HG02610 (cell line): ENCODE data around the gene GDI1.

Experiments
- ATAC-seq: cut with Tn5 transposase; IDR thresholded peaks from one replicate; pipeline ENCODE4 v1.9.1; 2021; ENCODE audit warnings: mild to moderate bottlenecking, moderate library complexity; ENCODE audit not compliant: unreplicated experiment

The GDI1 gene

DNA sequence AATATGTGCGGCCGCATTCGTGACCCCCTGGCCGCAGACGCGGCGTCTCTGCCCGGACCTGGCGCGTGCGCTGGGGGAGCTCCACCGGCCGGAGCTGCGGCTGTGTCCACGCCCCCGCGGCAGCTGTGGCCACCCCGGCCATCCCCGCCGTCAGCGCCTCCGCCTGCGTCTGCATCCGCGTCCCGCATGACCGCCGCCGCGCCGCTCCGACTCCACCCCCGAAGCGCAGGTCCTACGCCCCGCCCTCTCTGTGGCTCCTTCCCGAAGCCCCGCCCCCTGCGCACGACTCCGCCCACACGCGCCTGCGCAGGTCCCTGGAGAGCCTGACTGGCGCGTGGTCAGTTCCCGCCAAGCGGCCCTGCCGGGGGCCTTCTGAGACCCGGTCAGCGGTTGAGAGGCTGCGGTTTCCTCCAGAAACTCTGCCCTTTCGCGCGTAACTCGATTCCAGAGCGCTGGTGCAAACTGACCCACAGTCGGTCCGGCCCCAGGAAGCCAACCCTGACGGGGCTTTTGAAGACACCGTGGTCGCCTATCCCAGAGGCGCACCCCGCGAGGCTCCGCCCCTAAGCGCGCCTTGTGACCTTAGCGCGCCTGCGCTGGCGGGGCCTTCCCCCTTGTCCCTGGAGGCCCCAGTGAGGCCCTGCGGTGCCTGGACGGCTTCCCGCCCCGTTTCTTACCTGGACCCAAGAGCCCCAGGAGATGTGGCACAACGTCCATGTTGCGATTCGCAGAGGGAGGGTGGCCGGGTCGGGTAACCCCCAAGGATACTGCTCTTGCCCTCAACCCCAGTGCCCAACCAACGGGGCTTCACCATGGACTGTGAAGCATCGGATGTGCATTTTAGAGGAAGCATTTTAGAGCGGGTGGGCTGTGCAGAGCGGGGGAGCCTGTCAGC, 42.0 kb downstream of the GDI1 start, which contains the start of gene LAGE3:
LAGE3 (minus strand) TSS at position 554 of the 895 bp plus-strand sequence; CDS start at position 188, 366 bp downstream.
- ATAC-seq = peak; percentile 79

- ATAC-seq = no peak
Measured at GRCh38 chrX:154481195-154481594, 44.2 kb downstream of the GDI1 start.

GRCh38 chrX:154481911-154482601, 45.1 kb downstream of the GDI1 start:
- ATAC-seq = no peak

DNA sequence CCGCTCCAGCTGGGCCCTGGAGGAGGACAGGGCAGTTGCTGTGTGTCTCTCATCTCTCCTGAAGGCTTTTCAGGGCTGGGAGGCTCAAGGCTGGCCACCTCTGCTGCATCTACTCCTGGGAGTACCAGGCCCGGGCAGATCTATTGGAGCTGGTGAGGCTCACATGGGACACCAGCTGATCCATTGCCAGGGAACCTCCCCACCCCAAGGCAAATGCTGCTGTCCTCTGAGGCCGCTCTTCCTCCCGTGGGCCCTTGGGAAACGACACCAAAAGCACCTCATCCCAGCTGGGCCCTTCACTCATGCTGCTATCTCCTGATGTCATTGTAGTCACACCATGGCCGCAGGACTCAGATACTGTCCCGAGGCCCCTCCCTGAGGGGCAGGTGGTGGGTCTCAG, 45.8 kb downstream of the GDI1 start:
- ATAC-seq = no peak

GRCh38 chrX:154483325-154483724, 46.4 kb downstream of the GDI1 start:
- no peak for ATAC-seq

GRCh38 chrX:154484255-154485149, 47.5 kb downstream of the GDI1 start:
- no peak for ATAC-seq

DNA sequence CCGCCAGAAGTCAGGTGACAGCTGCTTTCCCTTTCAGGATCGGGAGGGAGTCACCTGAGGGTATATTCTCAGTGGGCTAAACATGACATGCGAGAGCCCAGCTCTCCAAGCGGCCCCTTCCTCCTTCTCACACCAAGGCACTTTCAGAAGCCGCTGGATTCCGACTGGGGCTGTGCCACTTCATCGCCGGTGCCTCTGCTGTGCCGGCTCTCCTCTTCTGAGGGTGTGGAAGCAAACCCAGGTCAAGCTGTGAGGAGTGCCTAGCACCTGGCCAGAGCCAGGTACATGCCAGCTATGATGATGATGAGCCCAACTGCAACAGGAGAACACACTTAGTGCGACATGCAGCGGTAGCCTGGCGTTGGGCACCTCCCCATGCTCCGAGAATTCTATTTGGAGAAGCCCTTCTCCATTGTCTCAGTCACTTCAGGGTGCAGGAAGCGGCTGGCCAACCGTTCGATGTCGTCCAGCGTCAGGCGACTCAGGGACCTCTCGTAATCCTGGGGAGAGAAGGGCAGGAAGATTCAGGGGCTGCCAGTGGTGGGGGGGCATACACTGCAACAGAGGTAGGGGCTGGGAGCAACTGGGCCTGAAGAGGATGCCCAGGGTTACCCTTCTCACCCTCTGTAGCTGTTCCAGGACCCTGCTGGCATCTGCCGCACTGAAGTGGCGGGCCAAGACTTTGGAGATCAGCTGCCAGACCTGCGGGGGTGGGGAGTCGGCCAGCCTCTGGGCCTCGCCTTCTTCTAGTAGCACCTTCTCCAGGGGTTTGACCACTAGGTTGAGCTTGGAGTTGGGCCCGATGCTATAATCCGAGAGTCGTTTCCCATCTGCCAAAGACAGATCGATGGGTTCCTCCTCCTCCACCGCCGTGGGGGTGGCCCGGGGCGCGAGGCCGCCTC, 48.4 kb downstream of the GDI1 start:
- no peak for ATAC-seq

DNA sequence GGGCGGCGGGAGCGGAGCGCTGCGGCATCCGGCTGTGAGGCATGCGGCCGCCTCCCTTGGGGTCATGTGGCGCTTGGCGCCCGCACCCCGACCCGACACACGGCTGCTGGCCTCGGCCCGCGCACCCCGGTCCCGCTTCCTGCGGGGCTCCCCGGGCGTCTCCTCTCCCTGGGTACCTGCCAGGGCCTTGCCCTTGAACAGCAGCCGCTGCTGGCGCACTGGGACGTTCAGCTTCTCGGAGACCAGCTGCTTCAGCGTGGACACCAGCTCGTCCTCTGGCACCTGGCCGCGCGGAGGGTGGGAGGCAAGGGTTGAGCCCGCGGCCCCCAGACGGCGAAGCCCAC, 49.1 kb downstream of the GDI1 start:
- no peak for ATAC-seq

DNA sequence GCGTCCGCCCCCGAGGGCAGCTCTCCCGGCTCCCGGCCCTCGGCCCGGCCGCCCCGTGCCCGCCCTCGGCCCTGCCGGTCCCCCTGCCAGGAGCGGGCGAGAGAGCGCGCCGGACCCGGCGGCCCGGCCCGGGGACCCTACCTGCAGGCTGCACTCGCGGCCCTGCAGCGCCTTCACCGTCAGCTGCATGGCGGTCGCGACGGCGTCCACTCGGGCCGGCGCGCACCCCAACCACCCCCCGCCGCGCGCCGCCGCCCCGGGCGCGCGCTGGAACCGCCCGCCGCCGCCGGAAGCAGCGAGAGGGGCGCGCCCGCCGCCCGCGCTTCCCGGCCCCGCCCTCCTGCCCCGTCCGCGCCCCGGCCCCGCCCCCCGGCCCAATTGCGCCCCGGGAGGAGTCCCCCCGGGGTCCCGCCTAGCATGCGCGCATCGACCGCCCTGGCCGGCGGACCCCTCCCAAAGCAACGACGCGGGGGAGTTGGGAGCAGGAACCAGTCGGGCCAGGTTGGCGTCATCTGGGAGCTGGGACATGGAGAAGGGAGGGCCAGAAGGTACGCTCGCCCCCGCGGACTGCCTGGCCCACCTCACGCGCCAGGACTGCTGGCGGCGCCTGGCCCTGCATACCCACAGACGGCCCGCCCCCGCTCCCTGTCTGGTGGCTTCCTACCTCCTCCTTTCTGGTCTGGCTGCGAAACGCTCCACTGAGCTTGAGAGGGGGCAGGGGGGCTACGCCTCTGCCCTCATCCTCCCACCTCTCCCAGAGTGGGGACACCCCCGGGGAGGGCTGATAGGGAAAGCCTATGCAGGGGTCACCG, 49.6 kb downstream of the GDI1 start, which contains the start of gene UBL4A:
UBL4A (minus strand) TSS at position 220 of the 812 bp plus-strand sequence; CDS start at position 189, 31 bp downstream.
- ATAC-seq = no peak

DNA sequence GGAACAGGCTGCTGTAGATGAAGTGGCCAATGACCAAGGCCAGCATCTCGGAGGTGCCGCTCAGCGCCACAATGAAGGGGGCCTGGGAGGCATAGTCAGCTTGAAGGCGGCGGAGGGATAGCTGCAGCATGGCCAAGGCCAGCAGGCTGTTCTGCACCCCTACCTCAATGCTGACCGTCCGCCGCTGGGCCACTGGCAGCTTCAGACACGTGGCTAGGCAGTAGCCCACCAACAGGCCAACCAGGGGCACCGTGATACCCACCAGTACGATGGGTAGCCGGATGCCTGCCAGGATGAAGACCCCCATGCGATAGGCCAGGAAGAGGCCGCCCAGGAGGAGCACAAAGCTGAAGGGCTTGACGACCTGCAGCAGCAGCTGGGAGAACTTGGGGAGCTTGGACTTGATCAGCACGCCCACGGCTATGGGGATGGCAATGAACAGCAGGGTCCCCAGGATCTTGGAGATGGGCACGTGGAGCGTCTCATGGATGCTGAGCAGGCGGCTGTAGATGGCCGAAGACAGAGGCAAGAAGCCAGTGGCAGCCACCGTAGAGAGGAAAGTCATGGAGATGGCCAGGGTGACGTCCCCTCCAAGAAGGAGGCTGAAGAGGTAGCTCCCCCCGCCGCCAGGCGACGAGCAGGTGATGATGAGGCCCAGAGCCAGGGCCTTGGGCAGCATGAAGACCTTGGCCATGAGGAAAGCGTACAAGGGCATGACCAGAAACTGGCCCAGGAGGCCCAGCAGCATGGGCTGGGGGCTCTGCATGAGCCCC, 50.8 kb downstream of the GDI1 start:
- ATAC-seq = no peak

DNA sequence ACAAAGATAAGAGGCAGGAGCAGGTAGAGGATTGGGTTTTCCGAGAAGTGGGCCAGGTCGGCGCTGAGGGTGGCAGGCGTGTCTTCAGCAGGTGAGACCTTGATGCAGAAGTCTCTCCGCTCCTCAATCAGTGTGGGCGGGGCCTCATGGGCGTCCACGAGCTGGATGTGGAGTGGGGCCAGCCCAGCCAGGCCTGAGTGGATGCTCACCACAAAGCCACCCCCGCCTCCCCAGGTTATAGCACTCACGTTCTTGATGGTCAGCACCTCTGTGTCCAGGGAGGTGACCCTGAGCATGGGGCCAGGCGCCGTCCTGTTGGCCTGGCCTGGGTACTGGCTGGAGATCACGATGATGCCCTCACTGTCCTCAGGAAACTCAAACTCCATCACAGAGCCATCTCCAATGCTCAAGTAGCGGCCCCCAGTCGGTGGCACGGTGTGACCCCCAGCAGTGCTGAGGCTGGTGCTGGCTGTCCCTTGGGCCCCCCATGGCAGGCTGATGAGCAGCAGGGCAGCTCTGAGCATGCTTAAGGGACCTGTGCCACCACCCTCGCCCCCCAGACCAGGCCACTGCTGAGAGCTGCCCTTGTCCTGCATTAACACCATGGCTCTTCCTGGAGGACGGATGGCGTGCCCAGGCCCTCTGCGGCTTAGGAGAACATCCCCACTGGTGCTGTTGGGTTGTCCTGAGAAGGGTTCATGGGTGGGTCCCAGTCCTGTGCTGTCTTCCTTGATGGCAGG, 51.6 kb downstream of the GDI1 start:
- ATAC-seq = no peak

GRCh38 chrX:154489182-154489581, 52.2 kb downstream of the GDI1 start:
- no peak for ATAC-seq

DNA sequence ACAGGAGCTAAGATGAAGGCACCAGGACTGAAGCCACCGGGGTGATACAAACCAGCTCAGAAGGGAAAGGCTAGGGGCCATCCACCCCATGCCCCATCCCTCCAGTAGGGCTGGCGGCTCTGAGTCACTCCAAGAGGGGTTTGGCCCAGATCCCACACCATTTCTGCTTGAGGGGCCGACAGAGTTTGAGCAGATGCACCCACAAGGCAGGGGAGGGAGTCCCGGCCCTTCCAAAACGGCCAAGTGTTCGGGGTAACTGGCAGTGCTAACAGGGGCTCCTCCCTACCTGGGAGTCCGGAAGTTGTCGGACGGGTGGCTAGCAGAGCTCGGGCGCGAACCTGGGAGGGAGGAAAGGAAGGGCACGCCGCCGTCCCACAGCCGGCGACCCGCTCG, 53.1 kb downstream of the GDI1 start:
- peak; percentile 19 for ATAC-seq

- ATAC-seq = peak; percentile 83
Measured at GRCh38 chrX:154490414-154491083, 53.6 kb downstream of the GDI1 start, which contains the start of gene SLC10A3. TSS of gene SLC10A3 (minus strand) at chrX:154490629. CDS start at chrX:154488940, 1,689 bp downstream.
